H9 (cell line): Measurements from ENCODE around the gene TBC1D4. TPM values are rescaled to one million over a fixed set of nuclear protein-coding genes. Genes with fewer than 3 reads are reported as not detected.

ENCODE experiments used
- DNase-seq: peaks from one replicate; pipeline ENCODE4 v3.0.0-alpha.2; 2017
- H2AFZ ChIP-seq: one replicate; pipeline ENCODE4 v1.6.1; 2013; ENCODE audit warnings: mild to moderate bottlenecking, low read length, control low read depth, moderate library complexity
- H2AK5ac ChIP-seq: 2 replicates; pipeline ENCODE4 v1.6.1; 2013; ENCODE audit warnings: low read length, control low read depth, mixed read lengths; ENCODE audit not compliant: insufficient read length
- H2BK120ac ChIP-seq: one replicate; pipeline ENCODE4 v1.6.1; 2013; ENCODE audit warnings: low read depth, mild to moderate bottlenecking, low read length, control low read depth, inconsistent platforms; ENCODE audit not compliant: poor library complexity, severe bottlenecking
- H2BK12ac ChIP-seq: 2 replicates; pipeline ENCODE4 v1.6.1; 2013; ENCODE audit warnings: low read length, control low read depth, mixed read lengths, low read depth; ENCODE audit not compliant: insufficient read length
- H2BK15ac ChIP-seq: 2 replicates; pipeline ENCODE4 v1.6.1; 2013; ENCODE audit warnings: low read depth, low read length, control low read depth
- H2BK20ac ChIP-seq: one replicate; pipeline ENCODE4 v1.6.1; 2013; ENCODE audit warnings: low read depth, mild to moderate bottlenecking, low read length, control low read depth, inconsistent platforms; ENCODE audit not compliant: poor library complexity, severe bottlenecking
- H2BK5ac ChIP-seq: 2 replicates; pipeline ENCODE4 v1.6.1; 2013; ENCODE audit warnings: low read length, control low read depth, mixed read lengths; ENCODE audit not compliant: insufficient read length
- H3K14ac ChIP-seq: 2 replicates; pipeline ENCODE4 v1.6.1; 2013; ENCODE audit warnings: low read length, control low read depth; ENCODE audit not compliant: insufficient read depth
- H3K18ac ChIP-seq: 2 replicates; pipeline ENCODE4 v1.6.1; 2013; ENCODE audit warnings: low read depth, mild to moderate bottlenecking, mixed read lengths, low read length, control low read depth; ENCODE audit not compliant: insufficient read length
- H3K23ac ChIP-seq: 2 replicates; pipeline ENCODE4 v1.6.1; 2013; ENCODE audit warnings: low read length, control low read depth, mixed read lengths, low read depth; ENCODE audit not compliant: insufficient read length
- H3K23me2 ChIP-seq: 2 replicates; pipeline ENCODE4 v1.6.1; 2013; ENCODE audit warnings: low read depth, mild to moderate bottlenecking, mixed read lengths, low read length, control low read depth; ENCODE audit not compliant: insufficient read length, poor library complexity, severe bottlenecking
- H3K27ac ChIP-seq: 2 replicates; pipeline ENCODE4 v1.5.1; 2013; ENCODE audit warnings: low read length, control low read depth, mixed read lengths, low read depth; ENCODE audit not compliant: insufficient read length
- H3K27me3 ChIP-seq: 2 replicates; pipeline ENCODE4 v1.6.1; 2013; ENCODE audit warnings: low read length, control low read depth, inconsistent platforms; ENCODE audit not compliant: insufficient read depth
- H3K4ac ChIP-seq: 2 replicates; pipeline ENCODE4 v1.6.1; 2013; ENCODE audit warnings: low read depth, mild to moderate bottlenecking, control low read depth, inconsistent platforms, low read length, moderate library complexity
- H3K4me1 ChIP-seq: 2 replicates; pipeline ENCODE4 v1.6.1; 2013; ENCODE audit warnings: low read length, control low read depth, inconsistent platforms; ENCODE audit not compliant: insufficient read depth
- H3K4me2 ChIP-seq: 2 replicates; pipeline ENCODE4 v1.6.1; 2013; ENCODE audit warnings: low read length, control low read depth, mixed read lengths; ENCODE audit not compliant: insufficient read length, insufficient read depth
- H3K56ac ChIP-seq: 2 replicates; pipeline ENCODE4 v1.6.1; 2013; ENCODE audit warnings: low read depth, mild to moderate bottlenecking, mixed read lengths, low read length, control low read depth; ENCODE audit not compliant: insufficient read length
- H3K79me1 ChIP-seq: 2 replicates; pipeline ENCODE4 v1.6.1; 2013; ENCODE audit warnings: low read depth, mild to moderate bottlenecking, moderate library complexity, low read length, control low read depth, inconsistent platforms; ENCODE audit not compliant: insufficient read depth, poor library complexity, severe bottlenecking
- H3K79me2 ChIP-seq: 2 replicates; pipeline ENCODE4 v1.6.1; 2013; ENCODE audit warnings: low read length, control low read depth, inconsistent platforms; ENCODE audit not compliant: insufficient read depth
- H3K9ac ChIP-seq: 2 replicates; pipeline ENCODE4 v1.6.1; 2013; ENCODE audit warnings: low read length, control low read depth, mixed read lengths; ENCODE audit not compliant: insufficient read length; ENCODE audit errors: extremely low read depth
- H3K9me3 ChIP-seq: one replicate; pipeline ENCODE4 v1.6.1; 2013; ENCODE audit warnings: low read depth, low read length, inconsistent platforms; ENCODE audit not compliant: control insufficient read depth
- H3T11ph ChIP-seq: one replicate; pipeline ENCODE4 v1.6.1; 2013; ENCODE audit warnings: mild to moderate bottlenecking, low read length, control low read depth, inconsistent platforms
- H4K20me1 ChIP-seq: one replicate; pipeline ENCODE4 v1.6.1; 2013; ENCODE audit not compliant: control insufficient read depth, insufficient read length, insufficient read depth
- H4K5ac ChIP-seq: 2 replicates; pipeline ENCODE4 v1.6.1; 2013; ENCODE audit warnings: low read depth, mild to moderate bottlenecking, mixed read lengths, low read length, control low read depth; ENCODE audit not compliant: insufficient read length
- H4K8ac ChIP-seq: replicated peaks from 2 replicates; pipeline ENCODE4 v1.6.1; 2013; ENCODE audit warnings: low read length, control low read depth, mixed read lengths, low read depth; ENCODE audit not compliant: insufficient read length
- H4K91ac ChIP-seq: 2 replicates; pipeline ENCODE4 v1.6.1; 2013; ENCODE audit warnings: low read depth, mild to moderate bottlenecking, moderate library complexity, mixed read lengths, low read length, control low read depth; ENCODE audit not compliant: insufficient read length
- H3K27ac Mint-ChIP-seq, 3 experiments: 2 replicates in 2 of 3; 3 replicates in 1 of 3; pipeline ENCODE4 v1.8.0; 2020 to 2021; ENCODE audit warnings: mixed read lengths in 3 of 3, mild to moderate bottlenecking in 1 of 3, moderate library complexity in 1 of 3
- H3K27me3 Mint-ChIP-seq: 2 replicates; pipeline ENCODE4 v1.8.0; 2021; ENCODE audit warnings: low read depth, mild to moderate bottlenecking, moderate library complexity, mixed read lengths
- H3K36me3 Mint-ChIP-seq, 3 experiments: 2 replicates in 2 of 3; 3 replicates in 1 of 3; pipeline ENCODE4 v1.8.0; 2020 to 2021; ENCODE audit warnings: low read depth in 3 of 3, mixed read lengths in 3 of 3; ENCODE audit not compliant: insufficient read depth in 1 of 3
- H3K4me1 Mint-ChIP-seq, 2 experiments: 2 replicates each; pipeline ENCODE4 v1.8.0; 2020; ENCODE audit warnings: mixed read lengths in 2 of 2
- H3K4me3 Mint-ChIP-seq, 2 experiments: 2 replicates in 1 of 2; 3 replicates in 1 of 2; pipeline ENCODE4 v1.8.0; 2020 to 2021; ENCODE audit warnings: mild to moderate bottlenecking in 2 of 2, mixed read lengths in 2 of 2, moderate library complexity in 1 of 2
- H3K9me3 Mint-ChIP-seq, 2 experiments: 2 replicates in 1 of 2; 3 replicates in 1 of 2; pipeline ENCODE4 v1.8.0; 2020; ENCODE audit warnings: mild to moderate bottlenecking in 2 of 2, mixed read lengths in 2 of 2, moderate library complexity in 1 of 2
- CTCF ChIP-seq: fragments of 200-600 bp; sonication (generic); conservative IDR thresholded peaks from 3 replicates; pipeline ENCODE4 v1.8.0; 2021; ENCODE audit warnings: antibody characterized with exemption, mild to moderate bottlenecking
- WGBS: extraction: QIAGEN DNeasy Blood & Tissue Kit; methylation state at CpG from one replicate; pipeline ENCODE4 v1.1.7; 2013; ENCODE audit warnings: missing lambda C conversion rate, low lambda C conversion rate, mixed read lengths; ENCODE audit not compliant: insufficient read length; ENCODE audit errors: extremely low coverage; 5-methylcytosine and 5-hydroxymethylcytosine counted together
- total RNA-seq: library from RNA; stranded (reverse); gene quantifications from 2 replicates; pipeline ENCODE4 v1.2.1, GENCODE V29; 2021

The TBC1D4 gene
- total RNA-seq, 1 experiment from 2014 or later, result 10.5 TPM

DNA sequence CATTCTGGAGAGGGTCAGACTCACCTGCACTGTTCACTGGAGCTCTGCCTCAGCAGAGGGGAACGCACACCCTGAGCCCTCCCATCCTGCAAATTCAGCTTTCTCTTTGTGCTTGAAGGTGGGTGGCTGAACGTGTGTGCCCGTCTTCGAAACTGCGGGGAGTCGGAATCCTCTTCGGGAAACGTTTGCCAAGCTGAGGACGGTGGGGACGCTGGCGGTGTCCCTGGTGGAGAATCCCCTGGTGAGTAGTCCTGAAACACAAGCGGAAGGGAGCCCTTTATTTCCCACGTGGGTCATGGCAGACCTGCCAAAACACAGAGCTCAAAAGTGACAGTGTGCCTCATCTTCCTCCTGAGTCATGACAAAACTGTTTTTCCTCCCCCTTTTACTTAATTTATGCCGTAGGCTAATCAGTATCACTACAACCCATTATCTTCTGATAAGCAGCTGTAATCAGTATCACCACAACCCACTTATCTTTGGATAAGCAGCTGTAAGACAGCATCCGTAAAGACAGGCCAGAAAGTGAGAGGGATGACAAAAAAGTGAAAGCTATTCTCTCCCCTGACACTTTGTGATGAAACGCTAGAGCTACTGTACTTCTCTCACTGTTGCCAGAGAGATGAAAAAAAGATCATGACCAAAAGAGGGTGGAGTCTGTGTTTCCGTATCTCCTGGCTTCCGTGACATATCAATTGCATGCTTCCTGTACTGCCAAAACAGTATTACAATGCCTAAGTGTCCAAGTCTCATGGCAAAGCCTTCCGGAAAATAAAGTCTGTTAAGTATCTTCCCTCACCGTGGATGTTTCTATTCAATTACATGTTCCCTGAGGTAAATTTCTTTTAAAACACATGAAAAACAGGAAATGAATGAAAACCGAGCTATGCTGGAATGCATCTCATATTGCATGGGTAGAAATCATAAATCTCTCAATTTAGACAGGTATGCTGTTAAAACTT is 155.5 kb downstream of the TBC1D4 start:
- Histone ChIP-seq H3K4me1 (peaks cover 2% of the 10 kb centered on the region; the same call in 1 of the 2 replicates), H2AK5ac (no peak overlapping the region), H3K27ac (no peak overlapping the region), H4K5ac (no peak overlapping the region), H3K27me3 (no peaks in the 10 kb centered on the region), H3K56ac (no peak overlapping the region), H3K23me2 (no peaks in the 10 kb centered on the region), H2BK120ac (no peak overlapping the region), H4K20me1 (no peaks in the 10 kb centered on the region), H2BK5ac (no peak overlapping the region), H3K9ac (no peak overlapping the region), H4K8ac (no peak overlapping the region), H4K91ac (no peak overlapping the region), H3K4me2 (no peak overlapping the region), H2BK12ac (no peak overlapping the region), H2BK15ac (no peak overlapping the region), H2AFZ (no peak overlapping the region), H3K4ac (no peak overlapping the region), H3K18ac (no peak overlapping the region), H3T11ph (no peak overlapping the region), H3K14ac (no peak overlapping the region), H3K79me1 (no peaks in the 10 kb centered on the region), H3K23ac (no peak overlapping the region), H3K9me3 (no peaks in the 10 kb centered on the region), H2BK20ac (no peak overlapping the region), H3K79me2 (no peaks in the 10 kb centered on the region)
- Mint-ChIP-seq H3K9me3 (no peaks in the 10 kb centered on the region), H3K4me3 (no peak overlapping the region), H3K27me3 (no peaks in the 10 kb centered on the region), H3K27ac (peak overlapping the region; percentile 41 to 45 (median 43); a peak in 3 of 7 replicates), H3K36me3 (peaks cover 0 to 4% (median 0%) of the 10 kb centered on the region in 3 experiments; a peak in 4 of 7 replicates), H3K4me1 (peaks cover 17 to 21% of the 10 kb centered on the region in 2 experiments)
- WGBS, result no CpG with 5 or more reads among the region's 21 CpGs
- DNase-seq, result no peak
- TF ChIP-seq CTCF, result no peak
